ENCODE results near the gene SENP1. TPM values are rescaled to one million over a fixed set of nuclear protein-coding genes. Genes with fewer than 3 reads are reported as not detected.

The SENP1 gene
- total RNA-seq, 1 experiment from 2014 or later: 24.5 TPM

DNA sequence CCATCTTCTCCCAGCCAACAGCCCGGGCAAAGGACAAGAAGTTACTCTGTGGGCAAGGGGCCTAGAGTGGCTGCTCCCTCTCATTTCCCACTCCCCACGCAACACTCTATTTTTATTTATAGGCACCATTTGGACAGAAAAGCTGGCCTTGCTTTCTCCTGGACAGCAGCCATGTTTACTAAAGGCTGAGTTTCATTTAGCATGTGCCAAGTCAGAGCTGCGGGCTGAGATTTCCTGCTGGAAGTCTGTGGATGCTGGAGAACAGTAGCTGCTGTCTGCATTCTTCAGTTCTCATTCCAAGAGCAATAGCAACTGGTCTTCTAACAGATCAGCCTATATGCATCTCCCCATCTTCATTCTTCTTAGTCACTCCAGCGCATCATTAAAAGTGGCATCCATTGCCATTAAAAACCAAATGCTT lies 109.9 kb downstream of the SENP1 start:
- DNase-seq (ENCODE audit: unreplicated experiment): no peak
- intact Hi-C loops (cut with micrococcal nuclease): no loop called here
- no peak overlapping the region for H3K27ac Mint-ChIP-seq (ENCODE audit: low read depth, unreplicated experiment)
- no peak overlapping the region for H3K4me3 Mint-ChIP-seq (ENCODE audit: unreplicated experiment)
- POLR2A ChIA-PET: no interaction called here
- CTCF ChIA-PET: interaction anchor here (0.6 kb wide), 1 partner anchor 126 kb away, joined by 3 read pairs; no protein-coding TSS in a partner anchor
- BruUV-seq (replicated peaks): no TSS peak
- peaks cover 1% of the 10 kb centered on the region for H3K4me1 Mint-ChIP-seq (ENCODE audit: insufficient read depth, unreplicated experiment)
- TF ChIP-seq CTCF (IDR thresholded peaks at IDR 0.05; ENCODE audit: unreplicated experiment): no peak
- no peaks in the 10 kb centered on the region for H3K9me3 Mint-ChIP-seq (ENCODE audit: unreplicated experiment)
- no peaks in the 10 kb centered on the region for H3K36me3 Mint-ChIP-seq (ENCODE audit: insufficient read depth, unreplicated experiment)
- H3K27me3 Mint-ChIP-seq (ENCODE audit: insufficient read depth, unreplicated experiment): peaks cover 28% of the 10 kb centered on the region

DNA sequence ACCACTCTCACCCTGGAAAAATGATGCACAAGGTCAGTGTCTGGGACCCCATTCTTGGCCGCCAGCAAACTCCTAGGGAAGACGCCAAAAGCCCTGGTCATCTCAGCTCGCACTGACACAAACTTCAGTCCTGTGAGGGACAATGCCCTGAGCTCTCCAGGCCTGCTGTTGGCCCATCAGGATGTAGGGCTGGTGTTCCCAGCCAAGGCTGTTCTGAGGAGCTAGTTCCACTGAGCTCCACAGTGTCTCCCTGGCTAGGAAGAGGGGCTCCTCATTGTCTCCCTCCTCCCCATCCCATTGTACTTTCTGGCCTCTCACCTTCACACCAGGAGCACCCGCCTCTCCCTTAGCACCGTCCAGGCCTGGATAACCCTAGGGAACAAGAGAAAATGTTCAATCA lies 112.4 kb downstream of the SENP1 start:
- TF ChIP-seq CTCF (IDR thresholded peaks at IDR 0.05; ENCODE audit: unreplicated experiment): no peak
- POLR2A ChIA-PET: no interaction called here
- Mint-ChIP-seq H3K36me3 (ENCODE audit: insufficient read depth, unreplicated experiment) (no peaks in the 10 kb centered on the region), H3K27ac (ENCODE audit: low read depth, unreplicated experiment) (no peak overlapping the region), H3K4me3 (ENCODE audit: unreplicated experiment) (no peak overlapping the region), H3K4me1 (ENCODE audit: insufficient read depth, unreplicated experiment) (no peaks in the 10 kb centered on the region), H3K9me3 (ENCODE audit: unreplicated experiment) (no peaks in the 10 kb centered on the region), H3K27me3 (ENCODE audit: insufficient read depth, unreplicated experiment) (peaks cover 16% of the 10 kb centered on the region)
- intact Hi-C loops (cut with micrococcal nuclease): no loop called here
- BruUV-seq (replicated peaks): no TSS peak
- DNase-seq (ENCODE audit: unreplicated experiment): no peak
- CTCF ChIA-PET: interaction anchor here (0.6 kb wide), 1 partner anchor 88 kb away, joined by 3 read pairs; no protein-coding TSS in a partner anchor

Small RNAs within 50 kb of the gene (microRNA-seq; reads per million reads assigned to microRNA genes)
- 1.2 reads per million for gene MIR6505

Other genes with a start within 250 kb of the SENP1 start
- gene VDR, start 201.1 kb downstream of the SENP1 start, total RNA-seq (2022): 22.3 and 23.4 TPM in 2 replicates
- gene TMEM106C, start 142.5 kb downstream of the SENP1 start, total RNA-seq (2022): 39.0 and 50.0 TPM in 2 replicates
- gene COL2A1, start 101.6 kb downstream of the SENP1 start, total RNA-seq (2022): 0.12 TPM in 1 of 2 replicates, not detected in the other
- 65.9 and 69.3 TPM in 2 replicates for gene PFKM, start 13.3 kb upstream of the SENP1 start, total RNA-seq (2022)
- 23.0 and 24.0 TPM in 2 replicates for gene ASB8, start 51.4 kb upstream of the SENP1 start, total RNA-seq (2022)
- gene CCDC184, start 77.6 kb upstream of the SENP1 start, total RNA-seq (2022): not detected in 2 replicates
- not detected in 2 replicates for gene OR10AD1, start 97.2 kb upstream of the SENP1 start, total RNA-seq (2022)
- 10.0 and 12.0 TPM in 2 replicates for gene ZNF641, start 244.8 kb upstream of the SENP1 start, total RNA-seq (2022)

Measured in MCF 10A (cell line).